SU-DHL-6 (cell line): ENCODE results near the gene F2RL1.
A peak's percentile ranks its signal among the peaks of the same experiment; 100 is the strongest.

Experiments
- H2AFZ ChIP-seq: fragments of 200-600 bp; sonication (generic); 2 replicates; pipeline ENCODE4 v1.6.1; 2014; ENCODE audit warnings: low read depth, mild to moderate bottlenecking, moderate library complexity, mixed read lengths, antibody characterized with exemption, low read length; ENCODE audit not compliant: severe bottlenecking
- H3F3A ChIP-seq: fragments of 200-600 bp; shearing (Covaris generic); 2 replicates; pipeline ENCODE4 v1.6.0; 2016; ENCODE audit warnings: antibody characterized with exemption, mild to moderate bottlenecking; ENCODE audit not compliant: insufficient read depth
- H3K27ac ChIP-seq: fragments of 200-600 bp; sonication (generic); 2 replicates; pipeline ENCODE4 v1.5.1; 2016; ENCODE audit warnings: low read depth, mild to moderate bottlenecking, low read length, moderate library complexity, mixed read lengths
- H3K27me3 ChIP-seq: fragments of 200-600 bp; sonication (generic), shearing (Covaris generic); 2 replicates; pipeline ENCODE4 v1.6.0; 2014; ENCODE audit warnings: mild to moderate bottlenecking, low read length
- H3K36me3 ChIP-seq: fragments of 200-600 bp; sonication (generic); 2 replicates; pipeline ENCODE4 v1.6.1; 2014; ENCODE audit warnings: mild to moderate bottlenecking, low read length, mixed read lengths
- H3K4me2 ChIP-seq: fragments of 300-600, 200-600 bp; shearing (Covaris generic), sonication (generic); 2 replicates; pipeline ENCODE4 v1.6.0; 2014; ENCODE audit warnings: low read length, low read depth, mild to moderate bottlenecking; ENCODE audit not compliant: poor library complexity, severe bottlenecking
- H3K4me3 ChIP-seq: fragments of 200-600 bp; sonication (generic); 2 replicates; pipeline ENCODE4 v1.5.1; 2014; ENCODE audit warnings: antibody characterized with exemption, low read length, mild to moderate bottlenecking, mixed read lengths; ENCODE audit not compliant: insufficient read depth, poor library complexity, severe bottlenecking
- H3K79me2 ChIP-seq: fragments of 200-600 bp; sonication (generic); 2 replicates; pipeline ENCODE4 v1.6.1; 2014; ENCODE audit warnings: mild to moderate bottlenecking, low read length, moderate library complexity; ENCODE audit not compliant: insufficient read depth
- H3K9ac ChIP-seq: fragments of 200-600 bp; sonication (generic); 2 replicates; pipeline ENCODE4 v1.7.0; 2014; ENCODE audit warnings: mild to moderate bottlenecking, low read length
- H3K9me2 ChIP-seq: fragments of 200-600 bp; sonication (generic); replicated peaks from 2 replicates; pipeline ENCODE4 v1.6.1; 2014; ENCODE audit warnings: low read length; ENCODE audit not compliant: insufficient read depth
- H3K9me3 ChIP-seq: fragments of 200-600 bp; sonication (generic); 2 replicates; pipeline ENCODE4 v1.6.1; 2014; ENCODE audit warnings: low read length, mixed read lengths; ENCODE audit not compliant: insufficient read depth
- H4K20me1 ChIP-seq: fragments of 200-600 bp; sonication (generic); 2 replicates; pipeline ENCODE4 v1.6.1; 2014; ENCODE audit warnings: low read depth, mild to moderate bottlenecking, antibody characterized with exemption, low read length, moderate library complexity, mixed read lengths
- EZH2phosphoT487 ChIP-seq: fragments of 200-600 bp; sonication (generic), shearing (Covaris generic); conservative IDR thresholded peaks from 2 replicates; pipeline ENCODE4 v1.6.1; 2018; ENCODE audit warnings: mild to moderate bottlenecking, antibody characterized with exemption, low read length, moderate library complexity, mixed read lengths
- TF ChIP-seq, protein P1 (sequence below): fragments of 200-600 bp; sonication (generic); IDR thresholded peaks from one replicate; pipeline ENCODE4 v1.5.1; 2017; ENCODE audit warnings: antibody characterized with exemption, mild to moderate bottlenecking, low read length, moderate library complexity; ENCODE audit not compliant: insufficient read depth, poor library complexity, severe bottlenecking

Gene F2RL1

DNA sequence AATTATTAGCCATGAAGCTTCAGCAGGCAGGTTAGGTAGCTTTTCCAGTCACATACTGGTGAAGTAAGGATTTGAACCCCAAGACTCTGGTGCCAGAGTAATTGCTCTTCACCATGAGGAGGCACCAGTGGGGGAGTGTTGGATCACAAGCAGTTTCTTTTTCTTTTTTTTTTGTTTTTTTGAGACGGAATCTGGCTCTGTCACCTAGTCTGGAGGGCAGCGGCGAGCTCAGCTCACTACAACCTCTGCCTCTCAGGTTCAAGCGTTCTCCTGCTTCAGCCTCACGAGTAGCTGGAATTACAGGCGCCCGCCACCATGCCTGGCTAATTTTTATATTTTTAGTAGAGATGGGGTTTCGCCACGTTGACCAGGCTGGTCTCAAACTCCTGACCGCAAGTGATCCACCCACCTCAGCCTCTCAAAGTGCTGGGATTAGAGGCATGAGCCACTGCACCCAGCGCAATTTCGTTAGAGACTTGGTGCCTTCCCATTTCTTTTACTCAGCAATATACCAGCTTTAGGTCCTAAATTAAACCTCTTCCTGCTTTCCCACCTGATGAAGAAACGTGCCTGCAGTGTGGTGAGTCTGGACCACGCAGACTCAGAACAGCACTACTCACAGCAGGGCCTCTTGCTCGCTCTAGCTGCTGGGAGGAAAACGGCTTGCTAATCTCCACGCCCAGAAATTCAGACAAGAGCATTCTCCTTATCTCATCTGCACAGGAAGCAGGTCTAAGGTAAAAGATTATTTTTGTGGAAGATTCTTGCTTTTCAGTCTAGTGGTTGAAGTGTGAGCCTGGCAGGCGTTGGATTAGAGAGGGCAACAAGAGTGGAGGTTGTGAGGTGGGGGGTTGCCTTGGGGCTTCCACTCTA is 30.8 kb downstream of the F2RL1 start, which contains the start of gene S100Z:
Gene S100Z, plus strand, starts transcription at position 596 of the 873 bp plus-strand sequence. CDS start 25,346 bp downstream, outside the sequence.
- Histone ChIP-seq H2AFZ (no peak within 1 kb of the TSS), H3F3A (no peaks in the 10 kb centered on the region), H3K9ac (no peak within 1 kb of the TSS), H3K4me2 (no peak within 1 kb of the TSS), H3K36me3 (no peaks in the 10 kb centered on the region), H3K9me3 (no peaks in the 10 kb centered on the region), H3K27ac (no peak within 1 kb of the TSS), H3K27me3 (no peaks in the 10 kb centered on the region), H4K20me1 (no peaks in the 10 kb centered on the region), H3K9me2 (no peaks in the 10 kb centered on the region), H3K79me2 (no peaks in the 10 kb centered on the region), H3K4me3 (no peak within 1 kb of the TSS)
- TF ChIP-seq EZH2phosphoT487 = no peak
- TF ChIP-seq, protein P1, sequence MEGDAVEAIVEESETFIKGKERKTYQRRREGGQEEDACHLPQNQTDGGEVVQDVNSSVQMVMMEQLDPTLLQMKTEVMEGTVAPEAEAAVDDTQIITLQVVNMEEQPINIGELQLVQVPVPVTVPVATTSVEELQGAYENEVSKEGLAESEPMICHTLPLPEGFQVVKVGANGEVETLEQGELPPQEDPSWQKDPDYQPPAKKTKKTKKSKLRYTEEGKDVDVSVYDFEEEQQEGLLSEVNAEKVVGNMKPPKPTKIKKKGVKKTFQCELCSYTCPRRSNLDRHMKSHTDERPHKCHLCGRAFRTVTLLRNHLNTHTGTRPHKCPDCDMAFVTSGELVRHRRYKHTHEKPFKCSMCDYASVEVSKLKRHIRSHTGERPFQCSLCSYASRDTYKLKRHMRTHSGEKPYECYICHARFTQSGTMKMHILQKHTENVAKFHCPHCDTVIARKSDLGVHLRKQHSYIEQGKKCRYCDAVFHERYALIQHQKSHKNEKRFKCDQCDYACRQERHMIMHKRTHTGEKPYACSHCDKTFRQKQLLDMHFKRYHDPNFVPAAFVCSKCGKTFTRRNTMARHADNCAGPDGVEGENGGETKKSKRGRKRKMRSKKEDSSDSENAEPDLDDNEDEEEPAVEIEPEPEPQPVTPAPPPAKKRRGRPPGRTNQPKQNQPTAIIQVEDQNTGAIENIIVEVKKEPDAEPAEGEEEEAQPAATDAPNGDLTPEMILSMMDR = no peak

DNA sequence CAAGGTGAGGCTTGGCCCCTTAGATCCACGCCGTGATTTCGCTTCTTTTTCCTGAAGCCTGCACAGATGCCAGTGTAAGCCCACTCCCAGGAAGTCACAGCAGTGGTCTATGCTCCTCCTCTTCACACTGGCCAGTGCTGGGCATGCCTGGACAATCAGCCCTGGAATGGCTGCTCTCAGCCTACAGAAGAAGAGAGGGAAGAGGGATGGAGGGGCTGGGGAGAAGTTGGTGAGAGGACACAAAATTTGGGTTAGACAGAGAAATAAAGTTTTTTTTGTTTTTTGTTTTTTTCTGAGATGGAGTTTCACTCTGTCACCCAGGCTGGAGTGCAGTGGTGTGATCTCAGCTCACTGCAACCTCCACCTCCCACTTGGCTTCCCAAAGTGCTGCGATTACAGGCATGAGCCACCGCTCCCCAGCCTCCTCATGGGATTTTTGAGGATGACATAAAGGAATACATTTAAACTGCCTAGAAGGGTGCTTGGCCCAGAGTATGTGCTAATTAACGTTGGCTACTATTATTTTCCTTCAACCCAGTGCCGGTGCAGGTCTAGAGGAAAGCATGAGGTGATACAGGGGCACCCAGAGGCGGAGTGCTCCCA is 31.8 kb downstream of the F2RL1 start:
- H3K9me2 ChIP-seq = no peaks in the 10 kb centered on the region
- no peak overlapping the region for H3K9ac ChIP-seq
- no peaks in the 10 kb centered on the region for H3K9me3 ChIP-seq
- H3K4me3 ChIP-seq = no peak overlapping the region
- no peaks in the 10 kb centered on the region for H3K27me3 ChIP-seq
- no peak overlapping the region for H2AFZ ChIP-seq
- TF ChIP-seq EZH2phosphoT487 = no peak
- TF ChIP-seq, protein P1 = no peak
- no peak overlapping the region for H3K4me2 ChIP-seq
- H3K79me2 ChIP-seq = no peaks in the 10 kb centered on the region
- no peak overlapping the region for H3K27ac ChIP-seq
- H4K20me1 ChIP-seq = no peaks in the 10 kb centered on the region
- H3K36me3 ChIP-seq = no peaks in the 10 kb centered on the region
- no peaks in the 10 kb centered on the region for H3F3A ChIP-seq

DNA sequence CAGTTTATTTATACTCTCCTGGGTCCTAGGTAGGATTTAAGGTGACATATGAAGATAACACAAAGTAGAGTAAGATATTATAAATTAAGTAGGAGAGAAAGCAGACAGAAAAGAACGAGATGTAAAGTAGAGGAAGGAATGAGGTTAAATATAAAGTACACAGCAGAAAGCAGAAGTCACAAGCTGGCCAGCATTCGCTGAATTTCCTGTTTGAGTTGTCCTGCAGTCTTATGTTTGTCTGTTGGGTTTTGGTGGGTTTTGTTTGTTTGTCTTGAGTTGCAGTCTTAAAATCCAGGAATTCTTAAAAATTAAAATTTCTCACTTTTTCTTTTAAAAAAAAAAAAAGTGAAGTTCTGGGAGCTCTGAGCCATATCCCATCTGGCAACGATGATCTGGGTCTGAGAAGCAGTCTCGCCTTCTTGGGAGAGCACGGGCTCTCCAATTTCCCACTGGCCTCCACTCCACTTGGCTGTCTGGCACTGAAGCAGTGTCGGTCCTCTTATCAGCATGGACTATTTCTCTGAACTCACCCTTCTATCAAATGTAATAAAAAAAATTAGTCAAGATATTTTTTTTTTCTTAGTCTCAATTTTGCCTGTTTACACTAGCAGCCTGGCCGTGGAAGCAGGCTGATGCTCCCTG is 33.0 kb downstream of the F2RL1 start:
- H3K27me3 ChIP-seq = no peaks in the 10 kb centered on the region
- H4K20me1 ChIP-seq = no peaks in the 10 kb centered on the region
- H3K9me3 ChIP-seq = no peaks in the 10 kb centered on the region
- no peak overlapping the region for H3K9ac ChIP-seq
- no peak for TF ChIP-seq EZH2phosphoT487
- TF ChIP-seq, protein P1 = no peak
- no peak overlapping the region for H3K27ac ChIP-seq
- no peaks in the 10 kb centered on the region for H3F3A ChIP-seq
- peak overlapping the region; percentile 25 for H3K4me2 ChIP-seq
- H2AFZ ChIP-seq = no peak overlapping the region
- no peaks in the 10 kb centered on the region for H3K9me2 ChIP-seq
- H3K36me3 ChIP-seq = no peaks in the 10 kb centered on the region
- H3K79me2 ChIP-seq = no peaks in the 10 kb centered on the region
- H3K4me3 ChIP-seq = no peak overlapping the region
